ENCODE data around the gene ACOT11.
A peak's percentile ranks its signal among the peaks of the same experiment; 100 is the strongest.

ACOT11 gene

GRCh38 chr1:54581621-54582035, 33.6 kb downstream of the ACOT11 start:
- H3K4me3 ChIP-seq (ENCODE audit: low read depth, low read length) = no peak overlapping the region
- DNase-seq (ENCODE audit: low read depth) = peak; percentile 43

GRCh38 chr1:54582566-54583306, 34.7 kb downstream of the ACOT11 start:
- DNase-seq (ENCODE audit: low read depth) = no peak
- no peak overlapping the region for H3K4me3 ChIP-seq (ENCODE audit: low read depth, low read length)

- no peak overlapping the region for H3K4me3 ChIP-seq (ENCODE audit: low read depth, low read length)
- DNase-seq (ENCODE audit: low read depth) = no peak
Measured at GRCh38 chr1:54583307-54583686, 35.3 kb downstream of the ACOT11 start.

- no peak for DNase-seq (ENCODE audit: low read depth)
- H3K4me3 ChIP-seq (ENCODE audit: low read depth, low read length) = no peak overlapping the region
Measured at GRCh38 chr1:54583871-54584270, 35.8 kb downstream of the ACOT11 start.

GRCh38 chr1:54584575-54584974, 36.5 kb downstream of the ACOT11 start:
- no peak overlapping the region for H3K4me3 ChIP-seq (ENCODE audit: low read depth, low read length)
- DNase-seq (ENCODE audit: low read depth) = no peak

- H3K4me3 ChIP-seq (ENCODE audit: low read depth, low read length) = no peak overlapping the region
- DNase-seq (ENCODE audit: low read depth) = no peak
Measured at GRCh38 chr1:54585181-54586066, 37.4 kb downstream of the ACOT11 start.

- no peak overlapping the region for H3K4me3 ChIP-seq (ENCODE audit: low read depth, low read length)
- DNase-seq (ENCODE audit: low read depth) = no peak
Measured at GRCh38 chr1:54588377-54588776, 40.3 kb downstream of the ACOT11 start.

GRCh38 chr1:54591127-54591756, 43.2 kb downstream of the ACOT11 start:
- H3K4me3 ChIP-seq (ENCODE audit: low read depth, low read length) = no peak overlapping the region
- no peak for DNase-seq (ENCODE audit: low read depth)

GRCh38 chr1:54593571-54594160, 45.6 kb downstream of the ACOT11 start:
- DNase-seq (ENCODE audit: low read depth) = no peak
- no peak overlapping the region for H3K4me3 ChIP-seq (ENCODE audit: low read depth, low read length)

GRCh38 chr1:54594463-54594862, 46.4 kb downstream of the ACOT11 start:
- H3K4me3 ChIP-seq (ENCODE audit: low read depth, low read length) = no peak overlapping the region
- DNase-seq (ENCODE audit: low read depth) = no peak

- H3K4me3 ChIP-seq (ENCODE audit: low read depth, low read length) = no peak overlapping the region
- no peak for DNase-seq (ENCODE audit: low read depth)
Measured at GRCh38 chr1:54595956-54596498, 48.0 kb downstream of the ACOT11 start.

- no peak overlapping the region for H3K4me3 ChIP-seq (ENCODE audit: low read depth, low read length)
- no peak for DNase-seq (ENCODE audit: low read depth)
Measured at GRCh38 chr1:54596756-54597155, 48.7 kb downstream of the ACOT11 start.

GRCh38 chr1:54597455-54598030, 49.5 kb downstream of the ACOT11 start:
- DNase-seq (ENCODE audit: low read depth) = no peak
- no peak overlapping the region for H3K4me3 ChIP-seq (ENCODE audit: low read depth, low read length)

GRCh38 chr1:54599211-54599823, 51.3 kb downstream of the ACOT11 start:
- no peak overlapping the region for H3K4me3 ChIP-seq (ENCODE audit: low read depth, low read length)
- DNase-seq (ENCODE audit: low read depth) = no peak

GRCh38 chr1:54600947-54601721, 53.1 kb downstream of the ACOT11 start:
- DNase-seq (ENCODE audit: low read depth) = no peak
- no peak overlapping the region for H3K4me3 ChIP-seq (ENCODE audit: low read depth, low read length)

- no peak overlapping the region for H3K4me3 ChIP-seq (ENCODE audit: low read depth, low read length)
- no peak for DNase-seq (ENCODE audit: low read depth)
Measured at GRCh38 chr1:54601730-54602129, 53.7 kb downstream of the ACOT11 start.

- H3K4me3 ChIP-seq (ENCODE audit: low read depth, low read length) = no peak overlapping the region
- DNase-seq (ENCODE audit: low read depth) = no peak
Measured at GRCh38 chr1:54602554-54602953, 54.5 kb downstream of the ACOT11 start.

GRCh38 chr1:54603241-54603640, 55.2 kb downstream of the ACOT11 start:
- DNase-seq (ENCODE audit: low read depth) = no peak
- H3K4me3 ChIP-seq (ENCODE audit: low read depth, low read length) = no peak overlapping the region

Measured in skeletal muscle cell (primary cell).